ENCODE measurements around the gene PADI3. TPM values are rescaled to one million over a fixed set of nuclear protein-coding genes. Genes with fewer than 3 reads are reported as not detected.
"Not testable (repeated sequence)": the region's sequence is repeated elsewhere in the genome, so short reads cannot be mapped to it uniquely, and the experiment has no call there.

PADI3 gene
- total RNA-seq, 1 donor from 2014 or later: 0.04 TPM

GRCh38 chr1:17318262-17318661 is 69.4 kb downstream of the PADI3 start:
- peaks cover 2% of the 10 kb centered on the region for H3K27me3 ChIP-seq (ENCODE audit: control insufficient read depth, insufficient read depth, low read length)
- no peak for DNase-seq (ENCODE audit: low read depth)
- H3K36me3 ChIP-seq (ENCODE audit: control insufficient read depth, insufficient read depth, low read length): no peaks in the 10 kb centered on the region
- no peak for TF ChIP-seq CTCF (IDR thresholded peaks at IDR 0.05; ENCODE audit: insufficient read depth, low read length, poor library complexity, severe bottlenecking)
- H3K4me3 ChIP-seq (ENCODE audit: low read depth, low read length): no peak overlapping the region

GRCh38 chr1:17319561-17320350 is 70.9 kb downstream of the PADI3 start:
- DNase-seq (ENCODE audit: low read depth): no peak

GRCh38 chr1:17321857-17322390 is 73.0 kb downstream of the PADI3 start:
- DNase-seq (ENCODE audit: low read depth); H3K27me3 ChIP-seq (ENCODE audit: control insufficient read depth, insufficient read depth, low read length); H3K36me3 ChIP-seq (ENCODE audit: control insufficient read depth, insufficient read depth, low read length); H3K4me3 ChIP-seq (ENCODE audit: low read depth, low read length): not testable (repeated sequence)

More at GRCh38 chr1:17319561-17320350, 70.9 kb downstream of the PADI3 start:
- Histone ChIP-seq H3K4me3 (ENCODE audit: low read depth, low read length) (no peak overlapping the region), H3K36me3 (ENCODE audit: control insufficient read depth, insufficient read depth, low read length) (no peaks in the 10 kb centered on the region), H3K27me3 (ENCODE audit: control insufficient read depth, insufficient read depth, low read length) (no peaks in the 10 kb centered on the region)
- TF ChIP-seq CTCF (IDR thresholded peaks at IDR 0.05; ENCODE audit: insufficient read depth, low read length, poor library complexity, severe bottlenecking): no peak

GRCh38 chr1:17328855-17329254 is 80.0 kb downstream of the PADI3 start:
- TF ChIP-seq CTCF (IDR thresholded peaks at IDR 0.05; ENCODE audit: insufficient read depth, low read length, poor library complexity, severe bottlenecking): no peak
- peaks cover 2% of the 10 kb centered on the region for H3K27me3 ChIP-seq (ENCODE audit: control insufficient read depth, insufficient read depth, low read length)
- H3K4me3 ChIP-seq (ENCODE audit: low read depth, low read length): no peak overlapping the region
- no peak for DNase-seq (ENCODE audit: low read depth)
- H3K36me3 ChIP-seq (ENCODE audit: control insufficient read depth, insufficient read depth, low read length): no peaks in the 10 kb centered on the region

- DNase-seq (ENCODE audit: low read depth): no peak
- Histone ChIP-seq H3K36me3 (ENCODE audit: control insufficient read depth, insufficient read depth, low read length) (no peaks in the 10 kb centered on the region), H3K27me3 (ENCODE audit: control insufficient read depth, insufficient read depth, low read length) (peaks cover 2% of the 10 kb centered on the region), H3K4me3 (ENCODE audit: low read depth, low read length) (no peak overlapping the region)
- no peak for TF ChIP-seq CTCF (IDR thresholded peaks at IDR 0.05; ENCODE audit: insufficient read depth, low read length, poor library complexity, severe bottlenecking)
Measured at GRCh38 chr1:17329610-17330009, 80.7 kb downstream of the PADI3 start.

- DNase-seq (ENCODE audit: low read depth): no peak
- H3K27me3 ChIP-seq (ENCODE audit: control insufficient read depth, insufficient read depth, low read length): peaks cover 2% of the 10 kb centered on the region
- no peak for TF ChIP-seq CTCF (IDR thresholded peaks at IDR 0.05; ENCODE audit: insufficient read depth, low read length, poor library complexity, severe bottlenecking)
- no peaks in the 10 kb centered on the region for H3K36me3 ChIP-seq (ENCODE audit: control insufficient read depth, insufficient read depth, low read length)
- no peak overlapping the region for H3K4me3 ChIP-seq (ENCODE audit: low read depth, low read length)
Measured at GRCh38 chr1:17330856-17331255, 82.0 kb downstream of the PADI3 start.
